HS-27A (cell line): ENCODE measurements around the gene KCNN3.
A peak's percentile ranks its signal among the peaks of the same experiment; 100 is the strongest.

Experiments used
- DNase-seq: peaks from one replicate; pipeline ENCODE4 v3.0.0-alpha.2; 2012; ENCODE audit warnings: low read depth, missing footprints

Gene KCNN3

GRCh38 chr1:154879038-154879421, 8.9 kb upstream of the KCNN3 start:
- no peak for DNase-seq

GRCh38 chr1:154878371-154879037, 8.4 kb upstream of the KCNN3 start:
- DNase-seq: peak; percentile 12

- no peak for DNase-seq
Measured at GRCh38 chr1:154877370-154877974, 7.4 kb upstream of the KCNN3 start.

- no peak for DNase-seq
Measured at GRCh38 chr1:154876842-154877369, 6.8 kb upstream of the KCNN3 start.

GRCh38 chr1:154874465-154874864, 4.4 kb upstream of the KCNN3 start:
- no peak for DNase-seq

GRCh38 chr1:154873321-154873950, 3.4 kb upstream of the KCNN3 start:
- DNase-seq: no peak

- no peak for DNase-seq
Measured at GRCh38 chr1:154871374-154871773, 1.3 kb upstream of the KCNN3 start.

- no peak for DNase-seq
Measured at GRCh38 chr1:154870734-154871133, 653 bp upstream of the KCNN3 start.

GRCh38 chr1:154869351-154870114, 548 bp downstream of the KCNN3 start:
- no peak for DNase-seq

- no peak for DNase-seq
Measured at GRCh38 chr1:154867841-154868605, 2.1 kb downstream of the KCNN3 start.

GRCh38 chr1:154867064-154867825, 2.8 kb downstream of the KCNN3 start:
- DNase-seq: no peak

- no peak for DNase-seq
Measured at GRCh38 chr1:154866257-154867063, 3.6 kb downstream of the KCNN3 start.

GRCh38 chr1:154865442-154866256, 4.4 kb downstream of the KCNN3 start:
- no peak for DNase-seq

GRCh38 chr1:154864189-154864975, 5.7 kb downstream of the KCNN3 start:
- no peak for DNase-seq

- DNase-seq: no peak
Measured at GRCh38 chr1:154863315-154864174, 6.5 kb downstream of the KCNN3 start.

- DNase-seq: no peak
Measured at GRCh38 chr1:154862907-154863306, 7.2 kb downstream of the KCNN3 start.

- DNase-seq: no peak
Measured at GRCh38 chr1:154861607-154862094, 8.4 kb downstream of the KCNN3 start.
